ENCODE data around the gene PTPRJ. TPM values are rescaled to one million over a fixed set of nuclear protein-coding genes. Genes with fewer than 3 reads are reported as not detected.

PTPRJ gene
- total RNA-seq, 3 donors from 2014 or later = 14.6 to 15.7 (median 14.7) TPM

GRCh38 chr11:48165426-48165825 lies 185.1 kb downstream of the PTPRJ start:
- no peak overlapping the region for H3K4me3 ChIP-seq
- no peak for DNase-seq (ENCODE audit: low spot score in 2 of 2)
- H3K27ac ChIP-seq = no peak overlapping the region
- H3K9me3 ChIP-seq = no peaks in the 10 kb centered on the region
- no peak for TF ChIP-seq POLR2A (IDR thresholded peaks at IDR 0.05)
- no peak for TF ChIP-seq CTCF (IDR thresholded peaks at IDR 0.05)
- no peak for TF ChIP-seq POLR2AphosphoS5 (IDR thresholded peaks at IDR 0.05)
- intact Hi-C loops (cut with DNase I; ENCODE audit: low total_unique reads) = no loop called here
- no peaks in the 10 kb centered on the region for H3K27me3 ChIP-seq
- H3K4me1 ChIP-seq = no peaks in the 10 kb centered on the region
- no peaks in the 10 kb centered on the region for H3K36me3 ChIP-seq

DNA sequence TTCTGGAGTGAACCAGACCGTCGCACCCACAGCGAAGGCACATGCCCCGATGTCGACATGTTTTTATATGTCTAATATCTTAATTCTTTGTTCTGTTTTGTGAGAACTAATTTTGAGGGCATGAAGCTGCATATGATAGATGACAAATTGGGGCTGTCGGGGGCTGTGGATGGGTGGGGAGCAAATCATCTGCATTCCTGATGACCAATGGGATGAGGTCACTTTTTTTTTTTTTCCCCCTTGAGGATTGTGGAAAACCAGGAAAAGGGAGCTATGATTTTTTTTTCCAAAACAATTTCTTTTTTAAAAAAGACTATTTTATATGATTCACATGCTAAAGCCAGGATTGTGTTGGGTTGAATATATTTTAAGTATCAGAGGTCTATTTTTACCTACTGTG lies 187.0 kb downstream of the PTPRJ start:
- H3K27me3 ChIP-seq = no peaks in the 10 kb centered on the region
- H3K4me3 ChIP-seq = no peak overlapping the region
- no peaks in the 10 kb centered on the region for H3K9me3 ChIP-seq
- no peaks in the 10 kb centered on the region for H3K4me1 ChIP-seq
- H3K36me3 ChIP-seq = no peaks in the 10 kb centered on the region
- no peak overlapping the region for H3K27ac ChIP-seq
- intact Hi-C loops (cut with DNase I; ENCODE audit: low total_unique reads) = no loop called here
- TF ChIP-seq POLR2AphosphoS5 (IDR thresholded peaks at IDR 0.05) (no peak), CTCF (IDR thresholded peaks at IDR 0.05) (no peak)
- no peak for DNase-seq (ENCODE audit: low spot score in 2 of 2)

DNA sequence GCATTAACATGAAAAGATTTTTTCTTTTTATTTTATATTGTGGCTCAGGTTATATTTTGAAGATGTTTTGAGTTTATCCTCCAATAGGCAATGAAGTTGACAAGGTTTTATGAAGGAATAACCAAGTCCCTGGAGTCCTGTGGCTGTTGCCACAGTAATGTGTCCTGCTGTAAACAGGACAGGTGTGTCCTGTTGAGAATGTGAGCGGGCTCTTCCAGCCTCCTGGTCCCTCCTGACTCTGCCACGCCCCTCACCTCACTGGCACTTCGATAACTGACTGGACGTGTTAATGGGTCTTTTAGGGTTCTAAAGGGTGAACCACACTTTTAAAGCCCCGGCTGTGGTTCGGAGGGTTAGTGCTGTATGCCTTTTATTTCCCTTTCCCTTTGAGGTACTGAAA lies 188.5 kb downstream of the PTPRJ start:
- DNase-seq (ENCODE audit: low spot score in 2 of 2) = no peak
- no peak for TF ChIP-seq POLR2AphosphoS5 (IDR thresholded peaks at IDR 0.05)
- TF ChIP-seq CTCF (IDR thresholded peaks at IDR 0.05) = no peak
- no peak for TF ChIP-seq POLR2A (IDR thresholded peaks at IDR 0.05)
- Histone ChIP-seq H3K4me3 (no peak overlapping the region), H3K9me3 (no peaks in the 10 kb centered on the region), H3K27ac (no peak overlapping the region), H3K4me1 (no peaks in the 10 kb centered on the region), H3K27me3 (no peaks in the 10 kb centered on the region), H3K36me3 (no peaks in the 10 kb centered on the region)
- intact Hi-C loops (cut with DNase I; ENCODE audit: low total_unique reads) = no loop called here

- Histone ChIP-seq H3K4me3 (no peak overlapping the region), H3K27me3 (no peaks in the 10 kb centered on the region), H3K9me3 (no peaks in the 10 kb centered on the region), H3K27ac (no peak overlapping the region), H3K4me1 (no peaks in the 10 kb centered on the region), H3K36me3 (no peaks in the 10 kb centered on the region)
- no peak for DNase-seq (ENCODE audit: low spot score in 2 of 2)
- intact Hi-C loops (cut with DNase I; ENCODE audit: low total_unique reads) = no loop called here
- no peak for TF ChIP-seq POLR2AphosphoS5 (IDR thresholded peaks at IDR 0.05)
- no peak for TF ChIP-seq POLR2A (IDR thresholded peaks at IDR 0.05)
- no peak for TF ChIP-seq CTCF (IDR thresholded peaks at IDR 0.05)
Observed at GRCh38 chr11:48169259-48169658, 188.9 kb downstream of the PTPRJ start.

GRCh38 chr11:48169717-48170116 lies 189.4 kb downstream of the PTPRJ start:
- H3K27ac ChIP-seq = peak overlapping the region in 1 of 2 donors; percentile 43
- H3K9me3 ChIP-seq = no peaks in the 10 kb centered on the region
- no peaks in the 10 kb centered on the region for H3K36me3 ChIP-seq
- no peaks in the 10 kb centered on the region for H3K27me3 ChIP-seq
- H3K4me1 ChIP-seq = no peaks in the 10 kb centered on the region
- intact Hi-C loops (cut with DNase I; ENCODE audit: low total_unique reads) = no loop called here
- TF ChIP-seq CTCF (IDR thresholded peaks at IDR 0.05) (no peak), POLR2AphosphoS5 (IDR thresholded peaks at IDR 0.05) (no peak), POLR2A (IDR thresholded peaks at IDR 0.05) (no peak)
- H3K4me3 ChIP-seq = peak overlapping the region in 1 of 3 donors; percentile 15
- DNase-seq (ENCODE audit: low spot score in 2 of 2) = no peak

Measured in breast epithelium (tissue), 4 donors.